ENCODE measurements around the gene CCDC6.
"Not testable (repeated sequence)": the region's sequence is repeated elsewhere in the genome, so short reads cannot be mapped to it uniquely, and the experiment has no call there.

Gene CCDC6

GRCh38 chr10:59750155-59750945 lies 156.0 kb downstream of the CCDC6 start:
- no peak for DNase-seq

DNA sequence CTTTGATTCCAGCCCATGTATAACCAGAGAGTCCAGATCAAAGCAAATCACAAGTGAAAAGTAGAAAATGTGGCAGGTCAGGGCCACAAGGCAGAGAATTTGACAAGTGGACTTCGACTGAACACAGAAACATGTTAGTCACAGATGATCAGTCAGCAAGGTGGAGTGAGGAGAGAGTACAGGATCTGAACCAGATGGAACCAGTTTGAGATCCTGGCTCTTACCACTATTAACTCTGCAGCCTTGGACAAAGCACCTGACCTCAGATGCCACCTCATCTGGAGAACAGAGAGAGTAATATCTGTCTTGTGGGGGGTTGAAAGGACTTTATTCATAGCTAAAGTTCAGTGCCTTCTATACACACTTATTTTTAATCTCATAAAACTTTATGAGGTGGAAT lies 157.5 kb downstream of the CCDC6 start:
- DNase-seq, result no peak

DNA sequence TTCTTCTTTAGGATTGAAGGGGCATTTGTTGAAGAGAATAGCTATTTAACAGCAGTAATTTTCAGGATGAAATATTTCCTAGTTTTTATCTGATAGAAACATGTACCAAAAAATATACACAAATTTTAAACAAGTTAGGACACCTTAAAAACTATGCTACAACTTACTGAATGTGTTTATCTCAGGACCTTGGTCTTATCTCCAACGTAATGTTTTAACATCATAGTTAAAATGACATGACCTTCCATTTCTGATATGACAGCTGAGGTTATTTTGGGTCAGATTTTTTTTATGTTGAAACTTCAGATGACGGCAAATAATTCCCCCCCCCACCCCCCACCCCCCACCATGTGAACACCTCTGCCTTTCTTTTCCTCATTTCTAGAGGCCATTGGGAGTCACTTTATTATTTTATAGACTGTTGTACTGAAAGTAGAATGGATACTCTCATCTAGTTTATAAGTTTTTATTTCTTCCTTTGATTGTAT lies 161.1 kb downstream of the CCDC6 start:
- DNase-seq, result no peak

DNA sequence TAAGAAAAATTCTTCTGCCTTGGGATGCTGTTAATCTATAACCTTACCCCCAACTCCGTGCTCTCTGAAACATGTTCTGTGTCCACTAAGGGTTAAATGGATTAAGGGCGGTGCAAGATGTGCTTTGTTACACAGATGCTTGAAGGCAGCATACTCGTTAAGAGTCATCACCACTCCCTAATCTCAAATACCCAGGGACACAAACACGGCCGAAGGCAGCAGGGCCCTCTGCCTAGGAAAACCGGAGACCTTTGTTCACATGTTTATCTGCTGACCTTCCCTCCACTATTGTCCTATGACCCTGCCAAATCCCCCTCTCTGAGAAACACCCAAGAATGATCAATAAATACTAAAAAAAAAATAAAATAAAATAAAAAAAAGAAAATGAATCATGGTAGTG lies 161.6 kb downstream of the CCDC6 start:
- DNase-seq, result not testable (repeated sequence)

- not testable (repeated sequence) for DNase-seq
Observed at GRCh38 chr10:59744156-59744555, 162.2 kb downstream of the CCDC6 start.

DNA sequence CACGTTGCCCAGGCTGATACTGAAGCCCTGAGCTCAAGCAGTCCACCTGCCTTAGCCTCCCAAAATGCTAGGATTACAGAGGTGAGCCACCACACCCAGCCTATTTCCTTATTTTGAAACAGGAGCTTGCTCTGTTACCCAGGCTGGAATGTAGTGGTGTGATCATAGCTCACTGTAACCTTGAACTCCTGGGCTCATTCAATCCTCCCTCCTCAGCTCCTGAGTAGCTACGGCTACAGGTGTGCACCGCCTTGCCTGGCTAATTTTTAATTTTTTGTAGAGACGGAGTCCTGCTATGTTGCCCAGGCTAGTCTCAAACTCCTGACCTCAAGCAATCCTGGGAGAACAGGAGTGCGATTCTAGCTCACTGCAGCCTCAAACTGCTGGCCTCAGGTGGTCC lies 164.8 kb downstream of the CCDC6 start:
- no peak for DNase-seq

DNA sequence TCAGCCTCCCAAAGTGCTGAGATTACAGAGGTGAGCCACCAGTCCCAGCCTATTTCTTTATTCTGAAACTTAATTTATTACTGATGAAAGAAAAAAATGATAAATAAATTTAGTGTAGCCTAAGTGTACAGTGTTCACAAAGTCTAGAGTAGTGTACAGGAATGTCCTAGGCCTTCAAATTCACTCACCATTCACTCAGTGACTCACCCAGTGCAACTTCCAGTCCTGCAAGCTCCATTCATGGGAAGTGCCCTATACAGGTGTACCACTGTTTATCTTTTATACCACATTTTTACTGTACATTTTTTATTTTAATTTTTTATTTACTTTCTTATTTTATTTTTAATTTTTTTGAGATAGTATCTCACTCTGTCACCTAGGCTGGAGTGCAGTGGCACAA lies 165.3 kb downstream of the CCDC6 start:
- DNase-seq, result no peak

All from NCI-H2171 (cell line).